ENCODE measurements around the gene SEMA3F.

SEMA3F gene

DNA sequence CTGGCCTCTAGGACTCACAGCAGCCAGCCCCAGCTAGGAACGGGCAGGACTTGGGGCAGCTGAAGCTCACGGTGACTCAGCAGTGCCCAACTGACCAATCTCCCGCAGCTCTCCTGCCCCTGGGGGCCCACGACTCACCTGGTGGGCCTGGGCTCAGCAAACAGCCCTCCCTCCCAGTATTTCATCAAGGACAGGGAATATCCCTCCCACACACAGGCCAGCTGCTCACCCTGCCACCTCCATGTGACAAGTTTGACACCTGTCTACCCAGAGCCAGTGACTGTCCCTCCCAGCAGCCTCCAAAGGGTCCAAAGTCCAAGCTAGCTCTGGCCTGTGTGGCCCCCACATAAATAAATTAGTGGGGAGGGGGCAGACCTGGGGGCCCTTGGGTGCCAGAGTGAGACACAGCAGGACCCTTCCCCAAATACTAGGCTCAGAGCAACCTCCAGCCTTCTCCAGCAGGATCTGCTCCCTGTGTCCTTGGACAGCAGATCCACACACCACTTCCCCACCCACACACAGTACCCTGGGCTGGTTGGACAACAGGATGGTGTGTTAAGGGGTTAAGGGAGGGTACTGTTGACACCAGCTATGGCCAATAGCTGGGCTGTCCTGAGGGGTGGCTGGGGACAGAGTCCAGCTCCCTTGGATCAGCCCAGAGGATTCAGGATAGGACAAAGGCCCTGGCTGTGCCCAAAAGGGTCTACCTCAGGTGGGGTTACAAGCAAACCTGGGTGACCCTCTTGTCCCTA lies 40.6 kb downstream of the SEMA3F start:
- TF ChIP-seq CTCF (IDR thresholded peaks at IDR 0.05), result no peak
- no peak overlapping the region for H3K27ac ChIP-seq
- peaks cover 6 to 10% of the 10 kb centered on the region in 2 experiments for H3K4me1 ChIP-seq (ENCODE audit: control insufficient read depth in 1 of 2, insufficient read depth in 1 of 2, low read depth in 1 of 2, low read length in 1 of 2)
- H3K9me3 ChIP-seq, result no peaks in the 10 kb centered on the region
- H3K4me3 ChIP-seq (ENCODE audit: low read depth in 1 of 2, low read length in 1 of 2), result no peak overlapping the region
- peaks cover 75% of the 10 kb centered on the region for H3K27me3 ChIP-seq
- no peaks in the 10 kb centered on the region for H3K36me3 ChIP-seq

DNA sequence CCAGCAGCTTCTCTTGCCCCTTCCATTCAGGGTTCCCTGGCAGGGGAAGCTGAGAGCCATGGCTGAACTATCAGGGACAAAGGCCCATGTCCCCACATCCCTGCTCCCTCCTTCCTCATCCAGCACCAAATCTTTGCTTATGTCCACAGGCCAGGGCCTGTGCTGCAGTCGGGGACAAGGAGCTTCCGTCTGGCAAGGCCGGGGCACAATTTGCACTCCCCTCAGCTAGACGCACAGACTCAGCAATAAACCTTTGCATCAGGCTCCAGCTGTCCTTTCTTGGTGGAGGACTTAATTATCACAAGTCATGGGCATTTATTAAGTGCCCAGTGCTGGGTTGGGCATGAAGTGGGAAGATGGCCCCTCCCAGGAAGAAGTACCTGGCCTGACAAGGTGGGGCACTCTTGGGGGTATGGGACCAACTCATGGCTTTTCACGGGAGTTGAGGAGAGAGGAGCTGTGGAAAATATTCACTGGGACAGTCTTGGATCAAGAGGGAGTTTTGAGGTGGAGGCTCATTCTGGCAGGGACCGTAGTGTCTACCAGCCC lies 41.2 kb downstream of the SEMA3F start:
- peaks cover 6 to 10% of the 10 kb centered on the region in 2 experiments for H3K4me1 ChIP-seq (ENCODE audit: control insufficient read depth in 1 of 2, insufficient read depth in 1 of 2, low read depth in 1 of 2, low read length in 1 of 2)

GRCh38 chr3:50201573-50202315 lies 46.6 kb downstream of the SEMA3F start:
- no peak for TF ChIP-seq CTCF (IDR thresholded peaks at IDR 0.05)
- Histone ChIP-seq H3K4me3 (ENCODE audit: low read depth in 1 of 2, low read length in 1 of 2) (no peak overlapping the region), H3K27me3 (peaks cover 93% of the 10 kb centered on the region), H3K9me3 (no peaks in the 10 kb centered on the region), H3K27ac (no peak overlapping the region), H3K36me3 (no peaks in the 10 kb centered on the region), H3K4me1 (ENCODE audit: control insufficient read depth in 1 of 2, insufficient read depth in 1 of 2, low read depth in 1 of 2, low read length in 1 of 2) (peaks cover 0 to 12% of the 10 kb centered on the region in 2 experiments)

More for the DNA sequence above, 41.2 kb downstream of the SEMA3F start:
- no peak for TF ChIP-seq CTCF (IDR thresholded peaks at IDR 0.05)
- Histone ChIP-seq H3K27me3 (peaks cover 82% of the 10 kb centered on the region), H3K4me3 (ENCODE audit: low read depth in 1 of 2, low read length in 1 of 2) (no peak overlapping the region), H3K9me3 (no peaks in the 10 kb centered on the region), H3K36me3 (no peaks in the 10 kb centered on the region), H3K27ac (no peak overlapping the region)

DNA sequence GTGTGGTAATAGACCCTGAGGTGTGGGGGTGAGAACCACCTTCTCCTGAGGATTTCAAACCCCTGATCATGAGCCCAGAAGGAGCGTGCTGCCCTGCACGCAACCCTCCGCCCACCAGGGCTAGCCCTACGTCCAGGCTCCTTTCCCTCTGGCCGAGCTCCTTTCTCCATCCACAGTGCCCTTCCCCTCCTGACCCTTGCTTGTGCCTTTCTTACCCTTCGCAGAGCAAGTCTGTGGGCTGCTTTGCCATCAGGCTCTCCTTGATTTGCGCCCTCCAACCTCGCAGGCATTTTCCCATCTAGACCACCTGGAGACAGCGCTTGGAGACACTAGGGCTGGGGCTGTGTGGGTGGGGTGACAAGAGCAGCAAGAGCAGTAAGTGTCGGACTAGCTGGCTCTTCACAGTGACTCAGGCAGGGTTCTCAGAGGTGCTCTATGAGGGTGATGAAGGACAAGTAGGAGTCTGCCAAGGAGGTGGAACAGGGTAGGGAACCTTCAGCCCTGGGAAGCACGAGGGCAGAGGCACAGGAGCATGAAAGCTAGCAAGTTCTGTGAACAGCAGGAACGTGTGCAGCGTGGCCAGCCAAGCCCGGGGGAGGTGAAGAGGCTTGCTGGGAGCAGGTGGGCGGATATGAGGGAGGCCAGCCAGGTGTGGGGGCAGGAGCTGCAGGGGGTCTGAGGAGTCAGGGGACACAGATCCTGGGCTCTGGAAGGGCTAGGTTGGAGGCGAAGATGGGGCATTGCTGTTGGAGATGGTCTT lies 47.4 kb downstream of the SEMA3F start:
- Histone ChIP-seq H3K4me1 (ENCODE audit: control insufficient read depth in 1 of 2, insufficient read depth in 1 of 2, low read depth in 1 of 2, low read length in 1 of 2) (peaks cover 0 to 12% of the 10 kb centered on the region in 2 experiments), H3K27ac (no peak overlapping the region), H3K36me3 (no peaks in the 10 kb centered on the region), H3K4me3 (ENCODE audit: low read depth in 1 of 2, low read length in 1 of 2) (no peak overlapping the region), H3K9me3 (no peaks in the 10 kb centered on the region), H3K27me3 (peaks cover 93% of the 10 kb centered on the region)
- no peak for TF ChIP-seq CTCF (IDR thresholded peaks at IDR 0.05)

GRCh38 chr3:50203113-50203808 lies 48.1 kb downstream of the SEMA3F start:
- Histone ChIP-seq H3K4me1 (ENCODE audit: control insufficient read depth in 1 of 2, insufficient read depth in 1 of 2, low read depth in 1 of 2, low read length in 1 of 2) (peaks cover 0 to 12% of the 10 kb centered on the region in 2 experiments), H3K27me3 (peaks cover 90% of the 10 kb centered on the region), H3K36me3 (no peaks in the 10 kb centered on the region), H3K4me3 (ENCODE audit: low read depth in 1 of 2, low read length in 1 of 2) (no peak overlapping the region), H3K9me3 (no peaks in the 10 kb centered on the region), H3K27ac (no peak overlapping the region)
- TF ChIP-seq CTCF (IDR thresholded peaks at IDR 0.05), result no peak
